ENCODE data around the gene TRPM6.
A peak's percentile ranks its signal among the peaks of the same experiment; 100 is the strongest.

Gene TRPM6

GRCh38 chr9:74772121-74772520, 115.6 kb downstream of the TRPM6 start:
- no peak for DNase-seq

GRCh38 chr9:74771672-74772071, 116.0 kb downstream of the TRPM6 start:
- no peak for DNase-seq

GRCh38 chr9:74771262-74771585, 116.5 kb downstream of the TRPM6 start:
- no peak for DNase-seq

- DNase-seq: peak in 4 of 6 experiments; percentile 1 to 17 (median 6)
Observed at GRCh38 chr9:74770508-74771261, 117.0 kb downstream of the TRPM6 start.

- no peak for DNase-seq
Observed at GRCh38 chr9:74765481-74765971, 122.2 kb downstream of the TRPM6 start.

- no peak for DNase-seq
Observed at GRCh38 chr9:74762950-74763349, 124.8 kb downstream of the TRPM6 start.

- DNase-seq: no peak
Observed at GRCh38 chr9:74760031-74760700, 127.6 kb downstream of the TRPM6 start.

GRCh38 chr9:74755999-74756398, 131.7 kb downstream of the TRPM6 start:
- DNase-seq: no peak

GRCh38 chr9:74755355-74755754, 132.4 kb downstream of the TRPM6 start:
- DNase-seq: no peak

- DNase-seq: no peak
Observed at GRCh38 chr9:74753650-74754049, 134.1 kb downstream of the TRPM6 start.

- no peak for DNase-seq
Observed at GRCh38 chr9:74748966-74749365, 138.8 kb downstream of the TRPM6 start.

- DNase-seq: no peak
Observed at GRCh38 chr9:74742792-74743730, 144.7 kb downstream of the TRPM6 start.

- no peak for DNase-seq
Observed at GRCh38 chr9:74742191-74742790, 145.4 kb downstream of the TRPM6 start.

GRCh38 chr9:74736646-74737045, 151.1 kb downstream of the TRPM6 start:
- no peak for DNase-seq

GRCh38 chr9:74735761-74736160, 152.0 kb downstream of the TRPM6 start:
- no peak for DNase-seq

- no peak for DNase-seq
Observed at GRCh38 chr9:74729136-74729695, 158.5 kb downstream of the TRPM6 start.

- no peak for DNase-seq
Observed at GRCh38 chr9:74728176-74728575, 159.5 kb downstream of the TRPM6 start.

- DNase-seq: no peak
Observed at GRCh38 chr9:74726581-74726980, 161.1 kb downstream of the TRPM6 start.

- DNase-seq: no peak
Observed at GRCh38 chr9:74724317-74724716, 163.4 kb downstream of the TRPM6 start.

- DNase-seq: no peak
Observed at GRCh38 chr9:74721696-74722660, 165.7 kb downstream of the TRPM6 start.

- no peak for DNase-seq
Observed at GRCh38 chr9:74719306-74719705, 168.4 kb downstream of the TRPM6 start.
